K562 (cell line): ENCODE measurements around the gene SLFNL1.

Experiments
- BCL6 ChIP-seq: fragments of 250-450 bp; sonication (Bioruptor Pico); IDR thresholded peaks from 2 replicates; pipeline ENCODE4 v1.4.0; 2020
- CBFB ChIP-seq: sonication (generic); formaldehyde crosslinking; IDR thresholded peaks from 2 replicates; pipeline ENCODE4 v1.4.0; 2020; ENCODE audit warnings: mild to moderate bottlenecking, missing genetic modification reagents
- CBX3 ChIP-seq, 2 experiments: IDR thresholded peaks; 1 replicate in 1 of 2; 2 replicates in 1 of 2; pipeline ENCODE4 v1.6.1; 2012; ENCODE audit warnings: inconsistent platforms in 2 of 2, low read length in 2 of 2, borderline replicate concordance in 1 of 2, control low read depth in 1 of 2
- CEBPB ChIP-seq: fragments of 450-650 bp; IDR thresholded peaks from 2 replicates; pipeline ENCODE4 v1.6.1; 2016; ENCODE audit warnings: missing genetic modification characterization, missing compliant biosample characterization
- E2F6 ChIP-seq, 2 experiments: IDR thresholded peaks; 2 replicates each; pipeline ENCODE4 v1.6.1; 2011; ENCODE audit warnings: borderline replicate concordance in 1 of 2, control low read depth in 1 of 2, low read depth in 1 of 2, low read length in 1 of 2, mild to moderate bottlenecking in 1 of 2, mixed read lengths in 1 of 2, moderate library complexity in 1 of 2; ENCODE audit not compliant: insufficient read depth in 1 of 2, insufficient read length in 1 of 2, poor library complexity in 1 of 2, severe bottlenecking in 1 of 2; ENCODE audit errors: extremely low read depth in 1 of 2
- ESRRA ChIP-seq: fragments of 450-650 bp; IDR thresholded peaks from 2 replicates; pipeline ENCODE4 v1.6.1; 2014; ENCODE audit warnings: low read depth, mild to moderate bottlenecking, moderate library complexity, borderline replicate concordance
- FOXA1 ChIP-seq: fragments of 450-650 bp; IDR thresholded peaks from 2 replicates; pipeline ENCODE4 v1.6.1; 2016; ENCODE audit warnings: mild to moderate bottlenecking, borderline replicate concordance
- LARP7 ChIP-seq: fragments of 450-650 bp; IDR thresholded peaks from 2 replicates; pipeline ENCODE4 v1.6.1; 2016
- NFIC ChIP-seq: fragments of 450-650 bp; IDR thresholded peaks from 2 replicates; pipeline ENCODE4 v1.6.1; 2017; ENCODE audit warnings: mild to moderate bottlenecking, inconsistent platforms
- NONO ChIP-seq, 2 experiments: fragments of 200-400 bp in 1 of 2; fragments of 450-650 bp in 1 of 2; formaldehyde crosslinking in 1 of 2; IDR thresholded peaks; 2 replicates each; pipeline ENCODE4 v1.6.1; 2017; ENCODE audit warnings: low read depth in 2 of 2, mild to moderate bottlenecking in 2 of 2, moderate library complexity in 2 of 2, low read length in 1 of 2
- PRMT5 ChIP-seq: sonication (generic); formaldehyde crosslinking; IDR thresholded peaks from 2 replicates; pipeline ENCODE4 v1.5.0; 2020; ENCODE audit warnings: missing genetic modification reagents
- ZNF197 ChIP-seq: fragments of 200-800 bp; sonication (Bioruptor generic); IDR thresholded peaks from 2 replicates; pipeline ENCODE4 v1.6.1; 2016; ENCODE audit warnings: low read depth, missing genetic modification characterization, missing compliant biosample characterization
- ZNF449 ChIP-seq: fragments of 250-450 bp; sonication (Bioruptor Pico); IDR thresholded peaks from 2 replicates; pipeline ENCODE4 v1.8.0; 2022; ENCODE audit warnings: moderate library complexity, mild to moderate bottlenecking, inconsistent platforms
- TF ChIP-seq, protein P1 (sequence below), 3 experiments: IDR thresholded peaks in 2 of 3; conservative IDR thresholded peaks in 1 of 3; 2 replicates each; pipeline ENCODE4 v1.5.1; 2011 to 2012; ENCODE audit warnings: low read length in 3 of 3, mild to moderate bottlenecking in 3 of 3, control low read depth in 2 of 3, improper control_type of control experiment in 1 of 3, inconsistent platforms in 1 of 3, low read depth in 1 of 3, mixed read lengths in 1 of 3, moderate library complexity in 1 of 3; ENCODE audit not compliant: insufficient read depth in 2 of 3

GRCh38 chr1:40980068-40980452 lies 41.5 kb downstream of the SLFNL1 start:
- TF ChIP-seq, protein P1, sequence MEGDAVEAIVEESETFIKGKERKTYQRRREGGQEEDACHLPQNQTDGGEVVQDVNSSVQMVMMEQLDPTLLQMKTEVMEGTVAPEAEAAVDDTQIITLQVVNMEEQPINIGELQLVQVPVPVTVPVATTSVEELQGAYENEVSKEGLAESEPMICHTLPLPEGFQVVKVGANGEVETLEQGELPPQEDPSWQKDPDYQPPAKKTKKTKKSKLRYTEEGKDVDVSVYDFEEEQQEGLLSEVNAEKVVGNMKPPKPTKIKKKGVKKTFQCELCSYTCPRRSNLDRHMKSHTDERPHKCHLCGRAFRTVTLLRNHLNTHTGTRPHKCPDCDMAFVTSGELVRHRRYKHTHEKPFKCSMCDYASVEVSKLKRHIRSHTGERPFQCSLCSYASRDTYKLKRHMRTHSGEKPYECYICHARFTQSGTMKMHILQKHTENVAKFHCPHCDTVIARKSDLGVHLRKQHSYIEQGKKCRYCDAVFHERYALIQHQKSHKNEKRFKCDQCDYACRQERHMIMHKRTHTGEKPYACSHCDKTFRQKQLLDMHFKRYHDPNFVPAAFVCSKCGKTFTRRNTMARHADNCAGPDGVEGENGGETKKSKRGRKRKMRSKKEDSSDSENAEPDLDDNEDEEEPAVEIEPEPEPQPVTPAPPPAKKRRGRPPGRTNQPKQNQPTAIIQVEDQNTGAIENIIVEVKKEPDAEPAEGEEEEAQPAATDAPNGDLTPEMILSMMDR (IDR thresholded peaks at IDR 0.05 in 2 of 3, conservative IDR thresholded peaks at IDR 0.05 in 1 of 3; ENCODE audit: insufficient read depth in 2 of 3, low read depth in 1 of 3, low read length in 3 of 3): no peak
- TF ChIP-seq ESRRA (no peak), BCL6 (CRISPR knock-in tag) (no peak), E2F6 (IDR thresholded peaks at IDR 0.05; ENCODE audit: borderline replicate concordance in 1 of 2, extremely low read depth in 1 of 2, insufficient read depth in 1 of 2, insufficient read length in 1 of 2, low read depth in 1 of 2, low read length in 1 of 2, poor library complexity in 1 of 2, severe bottlenecking in 1 of 2) (peak in 1 of 2 experiments; percentile 10), CBX3 (IDR thresholded peaks at IDR 0.05; ENCODE audit: borderline replicate concordance in 1 of 2, low read length in 2 of 2) (no peak), NFIC (no peak), LARP7 (no peak), ZNF449 (no peak), PRMT5 (no peak), NONO (IDR thresholded peaks at IDR 0.05; ENCODE audit: low read depth in 2 of 2, low read length in 1 of 2) (peak; percentile 60 to 74), ZNF197 (CRISPR knock-in tag) (no peak), CBFB (CRISPR knock-in tag) (no peak), CEBPB (tag) (no peak), FOXA1 (no peak)
